ENCODE measurements around the gene USP3. TPM values are rescaled to one million over a fixed set of nuclear protein-coding genes. Genes with fewer than 3 reads are reported as not detected.
A peak's percentile ranks its signal among the peaks of the same experiment; 100 is the strongest.

The USP3 gene
- total and polyA plus RNA-seq, 2 of the 13 experiments (the other 11 are each of a cell fraction or from before 2014, with no cell fraction given) = 14.3 to 61.2 TPM

DNA sequence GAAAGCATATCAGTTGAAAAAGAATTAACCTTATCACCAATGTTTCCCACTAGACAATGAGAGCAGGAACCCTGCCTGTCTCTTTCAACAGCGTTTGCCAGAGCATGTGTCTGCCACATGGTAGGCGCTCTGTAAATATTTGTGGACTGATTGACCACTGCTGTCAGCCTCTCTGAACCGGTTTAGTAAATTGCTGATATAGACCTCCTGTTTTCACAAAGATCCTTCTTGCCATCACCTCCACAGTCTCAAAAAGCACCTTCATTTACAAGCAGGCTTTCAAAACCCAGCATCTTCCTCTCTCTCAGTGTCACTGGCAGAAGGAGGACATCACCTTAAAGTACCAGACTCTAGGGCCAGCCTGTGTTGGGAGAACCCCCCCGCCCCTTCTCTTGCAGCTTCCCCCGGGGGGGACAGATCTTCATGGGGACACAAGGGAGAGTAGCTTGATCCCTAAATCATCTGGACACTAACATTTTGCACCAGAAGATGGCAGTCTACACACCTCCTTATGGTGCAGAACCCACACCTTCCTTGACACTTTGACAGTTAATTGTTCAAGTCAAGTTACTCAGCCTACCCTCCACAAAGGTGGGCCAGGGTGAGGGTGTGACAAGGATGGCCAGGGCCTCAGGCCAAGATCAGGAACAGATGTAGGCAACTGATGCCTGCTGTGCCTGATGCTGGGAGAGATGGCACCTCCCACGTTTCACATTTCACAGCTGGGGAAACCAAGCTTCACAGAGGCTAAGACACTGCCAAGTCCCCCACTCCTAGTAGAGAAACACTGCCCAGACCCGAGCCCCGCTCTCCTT is 37.8 kb upstream of the USP3 start (continued):
- TF ChIP-seq FOXC1 (CRISPR knock-in tag; IDR thresholded peaks at IDR 0.05; ENCODE audit: borderline replicate concordance) (no peak), RNF2 (conservative IDR thresholded peaks at IDR 0.05; ENCODE audit: low read depth) (peak; percentile 48; the same call in 1 of the 2 replicates), ATF1 (CRISPR knock-in tag; IDR thresholded peaks at IDR 0.05) (no peak), ZNF124 (CRISPR knock-in tag; IDR thresholded peaks at IDR 0.05) (no peak), HNRNPH1 (optimal IDR thresholded peaks at IDR 0.05; ENCODE audit: low read depth, low read length) (no peak), RARA (CRISPR knock-in tag; IDR thresholded peaks at IDR 0.05) (peak; percentile 68), ZNF780A (CRISPR knock-in tag; IDR thresholded peaks at IDR 0.05) (no peak), ZNF616 (CRISPR knock-in tag; IDR thresholded peaks at IDR 0.05; ENCODE audit: low read depth) (0 out of 2 replicates have a peak, but pooled peaks have one; percentile 14), RORA (CRISPR knock-in tag; IDR thresholded peaks at IDR 0.05) (no peak), KDM3A (CRISPR knock-in tag; IDR thresholded peaks at IDR 0.05; ENCODE audit: low read depth) (no peak), ZNF766 (CRISPR knock-in tag; IDR thresholded peaks at IDR 0.05; ENCODE audit: borderline replicate concordance) (no peak), SUZ12 (IDR thresholded peaks at IDR 0.05; ENCODE audit: low read depth, low read length) (no peak), CENPT (CRISPR knock-in tag; IDR thresholded peaks at IDR 0.05; ENCODE audit: low read depth) (no peak), SRSF4 (IDR thresholded peaks at IDR 0.05; ENCODE audit: low read depth, low read length, poor library complexity, severe bottlenecking) (no peak), ZNF792 (CRISPR knock-in tag; IDR thresholded peaks at IDR 0.05) (peak; percentile 79; the same call in 1 of the 2 replicates), MTF2 (CRISPR knock-in tag; IDR thresholded peaks at IDR 0.05; ENCODE audit: borderline replicate concordance) (no peak), SETDB1 (CRISPR knock-in tag; IDR thresholded peaks at IDR 0.05; ENCODE audit: borderline replicate concordance) (no peak), HNRNPLL (IDR thresholded peaks at IDR 0.05; ENCODE audit: low read depth, low read length, poor library complexity, severe bottlenecking) (no peak), SMYD3 (CRISPR knock-in tag; IDR thresholded peaks at IDR 0.05) (0 out of 2 replicates have a peak, but pooled peaks have one; percentile 52), RBM39 (IDR thresholded peaks at IDR 0.05; ENCODE audit: low read depth, low read length, poor library complexity, severe bottlenecking) (no peak), TOPORS (CRISPR knock-in tag; IDR thresholded peaks at IDR 0.05) (0 out of 2 replicates have a peak, but pooled peaks have one; percentile 43)
- TF ChIP-seq, protein P1, sequence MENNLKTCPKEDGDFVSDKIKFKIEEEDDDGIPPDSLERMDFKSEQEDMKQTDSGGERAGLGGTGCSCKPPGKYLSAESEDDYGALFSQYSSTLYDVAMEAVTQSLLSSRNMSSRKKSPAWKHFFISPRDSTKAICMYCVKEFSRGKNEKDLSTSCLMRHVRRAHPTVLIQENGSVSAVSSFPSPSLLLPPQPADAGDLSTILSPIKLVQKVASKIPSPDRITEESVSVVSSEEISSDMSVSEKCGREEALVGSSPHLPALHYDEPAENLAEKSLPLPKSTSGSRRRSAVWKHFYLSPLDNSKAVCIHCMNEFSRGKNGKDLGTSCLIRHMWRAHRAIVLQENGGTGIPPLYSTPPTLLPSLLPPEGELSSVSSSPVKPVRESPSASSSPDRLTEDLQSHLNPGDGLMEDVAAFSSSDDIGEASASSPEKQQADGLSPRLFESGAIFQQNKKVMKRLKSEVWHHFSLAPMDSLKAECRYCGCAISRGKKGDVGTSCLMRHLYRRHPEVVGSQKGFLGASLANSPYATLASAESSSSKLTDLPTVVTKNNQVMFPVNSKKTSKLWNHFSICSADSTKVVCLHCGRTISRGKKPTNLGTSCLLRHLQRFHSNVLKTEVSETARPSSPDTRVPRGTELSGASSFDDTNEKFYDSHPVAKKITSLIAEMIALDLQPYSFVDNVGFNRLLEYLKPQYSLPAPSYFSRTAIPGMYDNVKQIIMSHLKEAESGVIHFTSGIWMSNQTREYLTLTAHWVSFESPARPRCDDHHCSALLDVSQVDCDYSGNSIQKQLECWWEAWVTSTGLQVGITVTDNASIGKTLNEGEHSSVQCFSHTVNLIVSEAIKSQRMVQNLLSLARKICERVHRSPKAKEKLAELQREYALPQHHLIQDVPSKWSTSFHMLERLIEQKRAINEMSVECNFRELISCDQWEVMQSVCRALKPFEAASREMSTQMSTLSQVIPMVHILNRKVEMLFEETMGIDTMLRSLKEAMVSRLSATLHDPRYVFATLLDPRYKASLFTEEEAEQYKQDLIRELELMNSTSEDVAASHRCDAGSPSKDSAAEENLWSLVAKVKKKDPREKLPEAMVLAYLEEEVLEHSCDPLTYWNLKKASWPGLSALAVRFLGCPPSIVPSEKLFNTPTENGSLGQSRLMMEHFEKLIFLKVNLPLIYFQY (CRISPR knock-in tag; IDR thresholded peaks at IDR 0.05; ENCODE audit: borderline replicate concordance) = no peak
- TF ChIP-seq, protein P2, sequence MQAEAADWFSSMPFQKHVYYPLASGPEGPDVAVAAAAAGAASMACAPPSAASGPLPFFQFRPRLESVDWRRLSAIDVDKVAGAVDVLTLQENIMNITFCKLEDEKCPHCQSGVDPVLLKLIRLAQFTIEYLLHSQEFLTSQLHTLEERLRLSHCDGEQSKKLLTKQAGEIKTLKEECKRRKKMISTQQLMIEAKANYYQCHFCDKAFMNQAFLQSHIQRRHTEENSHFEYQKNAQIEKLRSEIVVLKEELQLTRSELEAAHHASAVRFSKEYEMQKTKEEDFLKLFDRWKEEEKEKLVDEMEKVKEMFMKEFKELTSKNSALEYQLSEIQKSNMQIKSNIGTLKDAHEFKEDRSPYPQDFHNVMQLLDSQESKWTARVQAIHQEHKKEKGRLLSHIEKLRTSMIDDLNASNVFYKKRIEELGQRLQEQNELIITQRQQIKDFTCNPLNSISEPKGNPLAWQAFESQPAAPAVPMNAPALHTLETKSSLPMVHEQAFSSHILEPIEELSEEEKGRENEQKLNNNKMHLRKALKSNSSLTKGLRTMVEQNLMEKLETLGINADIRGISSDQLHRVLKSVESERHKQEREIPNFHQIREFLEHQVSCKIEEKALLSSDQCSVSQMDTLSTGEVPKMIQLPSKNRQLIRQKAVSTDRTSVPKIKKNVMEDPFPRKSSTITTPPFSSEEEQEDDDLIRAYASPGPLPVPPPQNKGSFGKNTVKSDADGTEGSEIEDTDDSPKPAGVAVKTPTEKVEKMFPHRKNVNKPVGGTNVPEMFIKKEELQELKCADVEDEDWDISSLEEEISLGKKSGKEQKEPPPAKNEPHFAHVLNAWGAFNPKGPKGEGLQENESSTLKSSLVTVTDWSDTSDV (CRISPR knock-in tag; IDR thresholded peaks at IDR 0.05) = no peak; the same call in 1 of the 2 replicates

All from HepG2 (cell line).